Upper lobe of left lung (tissue), 4 donors: ENCODE data around the gene DFFB.

Source experiments
- CTCF ChIP-seq, 6 experiments: fragments of 450-650 bp in 4 of 6; fragments of 200-600 bp in 2 of 6; sonication (generic) in 2 of 6; IDR thresholded peaks; one replicate each; pipeline ENCODE4 v1.5.1; 2016 to 2019; ENCODE audit warnings: antibody characterized with exemption in 6 of 6
- EP300 ChIP-seq, 4 donors: sonication (generic); formaldehyde crosslinking; IDR thresholded peaks; one replicate each; pipeline ENCODE4 v1.5.1; 2017; ENCODE audit warnings: antibody characterized with exemption in 4 of 4, control low read depth in 2 of 4
- POLR2A ChIP-seq, 4 donors: fragments of 450-650 bp; IDR thresholded peaks; one replicate each; pipeline ENCODE4 v1.5.1; 2016 to 2017; ENCODE audit warnings: antibody characterized with exemption in 4 of 4, mild to moderate bottlenecking in 2 of 4
- POLR2AphosphoS5 ChIP-seq, 2 donors: sonication (generic); formaldehyde crosslinking; IDR thresholded peaks; one replicate each; pipeline ENCODE4 v1.5.1; 2017; ENCODE audit warnings: antibody characterized with exemption in 2 of 2

GRCh38 chr1:3926956-3927355 is 69.7 kb downstream of the DFFB start:
- TF ChIP-seq POLR2A (IDR thresholded peaks at IDR 0.05) = no peak
- no peak for TF ChIP-seq CTCF (IDR thresholded peaks at IDR 0.05)
- TF ChIP-seq EP300 (IDR thresholded peaks at IDR 0.05) = no peak
- no peak for TF ChIP-seq POLR2AphosphoS5 (IDR thresholded peaks at IDR 0.05)
